D721Med (cell line): ENCODE data around the gene CDK5R1.

ENCODE experiments used
- DNase-seq: peaks from one replicate; pipeline ENCODE4 v3.0.0; 2011; ENCODE audit warnings: low spot score; ENCODE audit not compliant: insufficient read length
- FAIRE-seq: peaks from 2 replicates; lab custom pipeline; 2011; peaks lifted over from hg19 to GRCh38; lab: Jason Lieb, UNC
- TF ChIP-seq, protein P1 (sequence below): IDR thresholded peaks from 2 replicates; pipeline ENCODE4 v1.5.1; 2012; ENCODE audit warnings: mild to moderate bottlenecking, control low read depth; ENCODE audit not compliant: insufficient read depth; ENCODE audit errors: missing control alignments

Gene CDK5R1

DNA sequence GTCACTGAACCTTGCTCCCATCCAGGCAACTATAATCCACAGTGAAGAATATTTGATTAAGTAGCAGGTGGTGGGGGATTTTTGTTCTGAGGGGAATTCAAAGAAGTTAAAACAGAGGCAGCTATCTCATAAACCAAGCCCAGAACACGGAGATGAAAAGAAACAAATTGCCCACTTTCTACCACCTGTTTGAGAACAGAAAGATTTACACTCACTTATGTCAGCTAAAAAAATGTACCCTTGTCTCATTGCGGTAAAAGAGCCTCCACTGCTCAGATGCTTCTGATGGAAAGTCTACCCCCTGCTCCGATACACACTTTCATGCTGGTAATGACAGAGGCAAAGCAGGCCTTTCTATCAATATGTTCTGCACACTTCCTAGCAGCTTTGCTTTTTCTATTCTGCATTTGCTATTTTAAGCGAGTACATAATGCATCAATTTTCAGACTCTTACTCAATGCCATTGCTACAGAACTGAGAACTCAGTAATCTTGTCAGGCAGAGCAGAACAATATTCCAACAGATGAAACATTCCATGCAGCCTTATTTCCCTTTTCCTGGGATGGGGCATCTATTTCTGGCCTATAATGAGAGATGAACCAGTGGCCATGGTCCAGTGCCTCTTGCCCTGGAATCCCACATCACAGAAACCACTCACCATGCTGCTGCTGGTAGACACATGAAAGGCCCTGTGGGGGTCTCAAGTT lies 29.0 kb downstream of the CDK5R1 start:
- FAIRE-seq (no peak), DNase-seq (no peak)
- TF ChIP-seq, protein P1, sequence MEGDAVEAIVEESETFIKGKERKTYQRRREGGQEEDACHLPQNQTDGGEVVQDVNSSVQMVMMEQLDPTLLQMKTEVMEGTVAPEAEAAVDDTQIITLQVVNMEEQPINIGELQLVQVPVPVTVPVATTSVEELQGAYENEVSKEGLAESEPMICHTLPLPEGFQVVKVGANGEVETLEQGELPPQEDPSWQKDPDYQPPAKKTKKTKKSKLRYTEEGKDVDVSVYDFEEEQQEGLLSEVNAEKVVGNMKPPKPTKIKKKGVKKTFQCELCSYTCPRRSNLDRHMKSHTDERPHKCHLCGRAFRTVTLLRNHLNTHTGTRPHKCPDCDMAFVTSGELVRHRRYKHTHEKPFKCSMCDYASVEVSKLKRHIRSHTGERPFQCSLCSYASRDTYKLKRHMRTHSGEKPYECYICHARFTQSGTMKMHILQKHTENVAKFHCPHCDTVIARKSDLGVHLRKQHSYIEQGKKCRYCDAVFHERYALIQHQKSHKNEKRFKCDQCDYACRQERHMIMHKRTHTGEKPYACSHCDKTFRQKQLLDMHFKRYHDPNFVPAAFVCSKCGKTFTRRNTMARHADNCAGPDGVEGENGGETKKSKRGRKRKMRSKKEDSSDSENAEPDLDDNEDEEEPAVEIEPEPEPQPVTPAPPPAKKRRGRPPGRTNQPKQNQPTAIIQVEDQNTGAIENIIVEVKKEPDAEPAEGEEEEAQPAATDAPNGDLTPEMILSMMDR = no peak

DNA sequence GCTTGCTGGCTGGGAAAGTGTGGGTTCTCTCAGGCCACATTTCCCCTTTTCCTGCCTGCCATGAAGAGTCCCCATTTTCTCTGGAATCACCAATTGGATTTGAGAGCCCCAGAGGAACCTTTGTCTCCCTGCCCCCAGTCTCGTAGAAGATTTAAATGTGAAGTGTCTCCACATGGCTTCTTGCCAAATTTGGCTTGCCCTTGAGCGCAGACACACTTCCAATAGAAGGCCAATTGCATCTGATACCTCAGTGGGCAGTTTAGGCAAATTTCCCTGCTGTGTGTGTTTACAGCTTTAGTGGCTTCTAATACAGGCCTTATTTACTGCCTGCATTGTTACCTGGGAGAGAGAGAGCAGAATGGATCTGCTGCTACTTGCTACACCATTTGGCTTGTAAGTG lies 29.7 kb downstream of the CDK5R1 start:
- DNase-seq = no peak
- TF ChIP-seq, protein P1 = no peak
- FAIRE-seq = no peak

DNA sequence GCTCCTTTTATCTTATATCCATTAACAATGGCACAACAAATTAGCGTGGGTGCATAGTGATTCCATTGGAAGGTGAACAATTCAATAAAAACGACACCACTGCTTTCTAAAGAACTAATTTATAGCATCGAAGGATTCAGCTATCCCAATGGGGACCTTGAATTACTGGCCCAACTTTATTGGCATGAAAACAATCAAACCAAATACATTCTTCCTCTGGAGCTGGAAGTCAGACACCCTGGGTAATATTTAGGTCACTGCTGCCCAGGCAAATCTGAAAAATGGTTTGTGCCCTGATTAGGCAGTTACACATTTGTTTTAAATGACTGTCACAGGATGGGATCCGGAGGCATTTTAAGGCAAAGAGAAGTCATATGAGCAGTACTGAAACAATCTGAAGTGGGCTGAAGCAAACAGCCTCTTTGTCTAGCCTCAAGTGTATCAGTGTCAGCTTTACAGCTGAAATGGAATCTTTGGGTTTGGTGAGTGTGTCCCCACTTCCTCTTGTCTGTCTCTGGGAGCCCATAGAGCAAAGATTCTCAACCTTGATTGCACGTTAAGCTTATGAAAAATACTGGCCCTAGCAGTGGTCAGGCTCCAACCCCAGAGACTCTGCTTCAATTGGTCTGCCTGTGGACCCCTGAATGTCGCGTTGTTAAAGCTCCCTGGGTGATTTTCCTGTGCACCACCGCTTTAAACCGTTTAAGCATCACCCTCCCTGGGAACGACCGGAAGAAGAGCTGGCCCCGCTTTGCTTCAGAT lies 30.3 kb downstream of the CDK5R1 start:
- TF ChIP-seq, protein P1 = no peak
- DNase-seq = no peak
- no peak for FAIRE-seq

DNA sequence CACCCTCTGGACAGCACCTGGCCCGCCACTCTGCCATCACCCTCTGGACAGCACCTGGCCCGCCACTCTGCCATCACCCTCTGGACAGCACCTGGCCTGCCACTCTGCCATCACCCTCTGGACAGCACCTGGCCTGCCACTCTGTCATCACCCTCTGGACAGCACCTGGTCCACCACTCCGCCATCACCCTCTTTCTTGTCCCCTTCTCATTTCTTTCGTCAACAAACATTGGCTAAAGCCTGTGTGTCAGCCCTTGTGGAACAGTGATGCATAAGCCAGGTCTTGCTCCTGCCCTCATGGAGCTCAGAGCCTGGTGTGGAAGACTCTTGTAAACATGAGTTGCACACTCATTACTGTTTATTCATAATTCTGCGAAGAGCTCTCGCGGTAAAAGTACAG lies 31.2 kb downstream of the CDK5R1 start:
- TF ChIP-seq, protein P1 = no peak
- FAIRE-seq (no peak), DNase-seq (no peak)

DNA sequence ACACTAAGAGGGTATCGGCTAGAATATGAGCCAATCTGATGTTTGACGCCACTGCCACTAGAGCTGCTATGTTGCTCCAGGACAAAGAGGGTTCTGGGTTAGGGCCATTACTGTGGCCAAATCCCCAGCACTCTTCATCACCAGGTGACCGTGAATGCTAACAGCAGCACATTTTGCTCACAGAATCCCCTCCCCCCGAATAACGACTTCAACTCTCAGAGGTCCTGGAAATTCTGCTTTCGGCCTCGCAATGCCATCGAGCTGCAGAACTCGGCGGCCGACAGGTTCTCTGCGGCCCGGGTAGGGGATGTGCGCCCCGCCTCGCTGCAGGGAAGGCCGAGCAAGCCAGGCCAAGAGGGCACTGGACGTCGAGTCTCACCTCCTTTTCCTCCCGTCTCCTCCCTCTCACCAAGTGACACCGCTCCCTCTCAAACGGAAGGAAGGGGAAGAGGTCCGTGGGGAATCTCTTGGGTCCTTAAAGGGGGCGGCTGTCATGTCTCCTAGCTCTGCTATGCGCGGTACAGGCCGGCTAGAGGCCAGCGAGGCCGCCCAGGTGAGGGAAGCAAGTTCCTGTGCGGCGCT lies 31.9 kb downstream of the CDK5R1 start:
- DNase-seq = no peak
- TF ChIP-seq, protein P1 = no peak
- no peak for FAIRE-seq

DNA sequence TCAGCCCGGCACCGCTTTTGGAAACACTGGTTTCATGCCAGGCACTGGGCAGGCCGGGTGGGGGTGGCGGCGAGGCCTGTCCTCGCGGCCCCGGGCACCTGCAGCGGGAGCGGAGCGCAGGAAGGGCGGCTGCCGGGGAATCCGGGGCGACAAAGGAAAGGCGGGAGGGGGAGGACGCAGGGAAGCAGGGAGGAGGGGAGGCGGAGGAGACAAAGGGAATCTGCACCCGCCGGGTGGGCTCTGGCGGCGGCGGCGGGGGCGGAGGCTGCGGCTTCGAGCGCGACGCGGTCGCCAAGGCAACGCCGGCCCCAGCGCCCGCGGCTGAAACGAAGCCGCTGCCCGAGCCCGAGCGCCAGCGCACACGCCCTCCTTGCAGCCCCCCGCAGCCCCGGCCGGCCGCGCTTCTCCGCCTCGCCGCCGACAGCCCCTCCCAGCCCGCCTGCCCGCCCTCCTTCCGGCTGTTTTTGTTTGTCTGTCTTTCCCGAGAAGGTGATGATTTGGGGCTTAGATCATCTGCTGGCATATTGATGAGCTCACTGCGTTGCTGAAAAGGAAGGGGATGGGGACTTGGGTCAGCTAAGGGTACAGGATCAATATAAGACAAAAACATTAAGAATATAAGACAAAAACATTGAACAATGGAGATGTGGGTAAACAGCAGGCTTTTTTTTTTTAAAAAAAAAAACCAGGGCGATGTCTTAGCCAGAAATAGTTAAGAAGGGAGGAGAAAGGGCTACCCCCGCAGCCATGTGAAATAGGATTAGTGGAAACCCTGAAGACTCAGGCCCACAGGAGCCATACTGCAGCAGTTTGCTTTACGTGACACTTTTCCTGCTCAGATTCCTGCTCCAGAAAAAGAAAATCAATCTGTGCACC lies 32.7 kb downstream of the CDK5R1 start:
- FAIRE-seq (no peak), DNase-seq (no peak)
- TF ChIP-seq, protein P1 = no peak
